Activated naive CD8-positive, alpha-beta T cell treated with anti-CD3 and anti-CD28 coated beads, Interleukin-2, amount 10 ng/mL, durations not matched to agents 7 days and 5 days (primary cell): ENCODE results near the gene KIAA0930. TPM values are rescaled to one million over a fixed set of nuclear protein-coding genes. Genes with fewer than 3 reads are reported as not detected.

Source experiments
- ATAC-seq: fragments of 150-1000 bp; cut with Tn5 transposase; one replicate; pipeline ENCODE4 v1.10.0; 2021; ENCODE audit warnings: low read depth, moderate library complexity
- POLR2A ChIA-PET: fragments of 350-600 bp; sonication (Branson Sonifier 250); formaldehyde crosslinking; loops from one replicate; lab custom pipeline; 2021; ENCODE audit warnings: antibody characterized with exemption; lab: Charles Lee
- DNase-seq: peaks from one replicate; pipeline ENCODE4 v3.0.0; 2021
- H3K27ac Mint-ChIP-seq: one replicate; pipeline ENCODE4 v1.8.0; 2022; ENCODE audit warnings: mild to moderate bottlenecking, mixed read lengths
- H3K27me3 Mint-ChIP-seq: one replicate; pipeline ENCODE4 v1.8.0; 2022; ENCODE audit warnings: mild to moderate bottlenecking, moderate library complexity, mixed read lengths
- H3K36me3 Mint-ChIP-seq: one replicate; pipeline ENCODE4 v1.8.0; 2021; ENCODE audit warnings: mild to moderate bottlenecking, mixed read lengths
- H3K4me1 Mint-ChIP-seq: one replicate; pipeline ENCODE4 v1.8.0; 2021; ENCODE audit warnings: mixed read lengths
- H3K4me3 Mint-ChIP-seq: one replicate; pipeline ENCODE4 v1.8.0; 2022; ENCODE audit warnings: mild to moderate bottlenecking, moderate library complexity, mixed read lengths
- H3K9me3 Mint-ChIP-seq: one replicate; pipeline ENCODE4 v1.8.0; 2021; ENCODE audit warnings: mixed read lengths
- total RNA-seq, 2 experiments: library from RNA; stranded (reverse); gene quantifications; one replicate each; pipeline ENCODE4 v1.2.3, GENCODE V29; 2021

The KIAA0930 gene
- total RNA-seq, 2 experiments from 2014 or later: 38.0 to 41.9 TPM

GRCh38 chr22:45226503-45227186 is 14.0 kb downstream of the KIAA0930 start:
- no peak for ATAC-seq
- POLR2A ChIA-PET: no interaction called here
- Mint-ChIP-seq H3K27me3 (no peaks in the 10 kb centered on the region), H3K27ac (no peak overlapping the region), H3K4me1 (peaks cover 13% of the 10 kb centered on the region), H3K36me3 (no peaks in the 10 kb centered on the region), H3K9me3 (no peaks in the 10 kb centered on the region), H3K4me3 (no peak overlapping the region)
- DNase-seq: no peak

DNA sequence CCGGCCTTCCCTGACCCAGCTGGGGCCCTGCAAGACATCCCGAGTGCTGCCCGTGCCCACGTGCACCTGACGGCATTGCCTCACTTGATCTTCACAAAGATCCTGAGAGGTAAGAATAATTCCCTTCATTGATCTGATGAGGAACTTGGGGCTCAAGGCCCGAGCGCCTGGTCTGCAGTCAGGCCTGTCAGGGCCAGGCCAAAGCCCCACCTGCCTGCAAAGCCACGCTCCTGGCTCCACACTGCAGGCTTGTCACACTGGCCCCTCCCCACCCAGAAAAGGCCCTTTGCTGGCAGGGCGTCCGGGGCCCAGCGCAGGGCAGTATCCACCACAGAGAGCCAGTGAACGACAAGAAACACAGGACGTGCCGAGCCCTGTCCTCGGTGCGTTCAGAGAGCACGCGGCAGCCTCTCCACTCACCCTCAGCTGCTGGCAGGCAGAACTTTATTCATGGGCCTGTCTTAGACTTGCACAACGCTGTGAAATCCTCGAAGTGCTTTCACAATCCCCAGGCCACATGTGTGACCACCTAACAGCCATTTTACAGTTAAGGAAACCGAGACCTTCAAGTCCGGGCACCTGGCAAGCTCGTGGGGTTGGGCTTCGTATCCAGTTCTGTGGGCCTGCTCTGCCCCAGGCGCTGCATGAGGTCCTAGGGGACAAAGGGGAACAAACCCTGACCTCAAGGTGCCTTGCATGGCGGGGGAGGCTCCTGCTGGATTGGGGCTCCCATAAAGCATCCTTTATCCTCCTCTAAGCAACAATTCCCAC is 14.8 kb downstream of the KIAA0930 start:
- Mint-ChIP-seq H3K27me3 (no peaks in the 10 kb centered on the region), H3K27ac (no peak overlapping the region), H3K9me3 (no peaks in the 10 kb centered on the region), H3K4me3 (no peak overlapping the region), H3K36me3 (no peaks in the 10 kb centered on the region), H3K4me1 (peaks cover 14% of the 10 kb centered on the region)
- POLR2A ChIA-PET: no interaction called here
- no peak for ATAC-seq
- no peak for DNase-seq

- ATAC-seq: no peak
- Mint-ChIP-seq H3K27ac (no peak overlapping the region), H3K27me3 (no peaks in the 10 kb centered on the region)
Measured at GRCh38 chr22:45224988-45225731, 15.5 kb downstream of the KIAA0930 start.

DNA sequence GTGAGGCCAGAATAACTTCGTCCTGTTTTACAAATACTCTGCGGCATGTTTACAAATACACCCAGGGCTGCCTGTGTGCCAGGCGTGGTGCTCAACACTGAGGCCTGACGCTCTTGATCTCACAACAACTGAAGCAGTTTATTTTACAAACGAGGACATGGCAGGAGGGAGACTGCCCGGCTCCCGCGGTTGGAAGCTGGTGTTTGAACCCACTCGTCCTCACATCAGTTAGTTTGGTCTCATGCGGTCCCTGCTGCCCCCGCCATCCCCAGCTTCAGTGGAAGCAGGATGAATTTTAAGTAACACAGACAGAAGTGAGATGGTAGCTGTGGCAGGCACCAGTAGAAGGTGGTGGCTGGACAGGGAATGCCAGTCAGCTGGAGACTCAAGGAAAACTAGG is 16.4 kb downstream of the KIAA0930 start:
- Mint-ChIP-seq H3K4me3 (no peak overlapping the region), H3K27me3 (no peaks in the 10 kb centered on the region), H3K36me3 (no peaks in the 10 kb centered on the region), H3K9me3 (no peaks in the 10 kb centered on the region), H3K4me1 (peaks cover 16% of the 10 kb centered on the region), H3K27ac (no peak overlapping the region)
- ATAC-seq: no peak
- POLR2A ChIA-PET: no interaction called here
- no peak for DNase-seq

More at GRCh38 chr22:45224988-45225731, 15.5 kb downstream of the KIAA0930 start:
- POLR2A ChIA-PET: no interaction called here
- Mint-ChIP-seq H3K36me3 (no peaks in the 10 kb centered on the region), H3K9me3 (no peaks in the 10 kb centered on the region), H3K4me3 (no peak overlapping the region), H3K4me1 (peaks cover 16% of the 10 kb centered on the region)
- no peak for DNase-seq

- POLR2A ChIA-PET: interaction anchor here (0.6 kb wide), 1 partner anchor 97 kb away, joined by 4 read pairs; no protein-coding TSS in a partner anchor
- Mint-ChIP-seq H3K27me3 (no peaks in the 10 kb centered on the region), H3K27ac (no peak overlapping the region), H3K9me3 (no peaks in the 10 kb centered on the region), H3K4me3 (no peak overlapping the region), H3K36me3 (no peaks in the 10 kb centered on the region), H3K4me1 (peaks cover 19% of the 10 kb centered on the region)
- no peak for DNase-seq
- ATAC-seq: no peak
Measured at GRCh38 chr22:45223304-45224117, 17.2 kb downstream of the KIAA0930 start.

- no peak overlapping the region for H3K27ac Mint-ChIP-seq
- H3K4me3 Mint-ChIP-seq: no peak overlapping the region
Measured at GRCh38 chr22:45221201-45221600, 19.5 kb downstream of the KIAA0930 start.

GRCh38 chr22:45218976-45219375 is 21.7 kb downstream of the KIAA0930 start:
- ATAC-seq (no peak), DNase-seq (no peak)
- POLR2A ChIA-PET: no interaction called here
- Mint-ChIP-seq H3K4me1 (peaks cover 9% of the 10 kb centered on the region), H3K36me3 (no peaks in the 10 kb centered on the region), H3K27ac (no peak overlapping the region), H3K9me3 (no peaks in the 10 kb centered on the region), H3K4me3 (no peak overlapping the region), H3K27me3 (no peaks in the 10 kb centered on the region)

More at GRCh38 chr22:45221201-45221600, 19.5 kb downstream of the KIAA0930 start:
- DNase-seq (no peak), ATAC-seq (no peak)
- POLR2A ChIA-PET: no interaction called here
- H3K9me3 Mint-ChIP-seq: no peaks in the 10 kb centered on the region
- no peaks in the 10 kb centered on the region for H3K27me3 Mint-ChIP-seq
- no peaks in the 10 kb centered on the region for H3K36me3 Mint-ChIP-seq
- H3K4me1 Mint-ChIP-seq: peaks cover 9% of the 10 kb centered on the region

DNA sequence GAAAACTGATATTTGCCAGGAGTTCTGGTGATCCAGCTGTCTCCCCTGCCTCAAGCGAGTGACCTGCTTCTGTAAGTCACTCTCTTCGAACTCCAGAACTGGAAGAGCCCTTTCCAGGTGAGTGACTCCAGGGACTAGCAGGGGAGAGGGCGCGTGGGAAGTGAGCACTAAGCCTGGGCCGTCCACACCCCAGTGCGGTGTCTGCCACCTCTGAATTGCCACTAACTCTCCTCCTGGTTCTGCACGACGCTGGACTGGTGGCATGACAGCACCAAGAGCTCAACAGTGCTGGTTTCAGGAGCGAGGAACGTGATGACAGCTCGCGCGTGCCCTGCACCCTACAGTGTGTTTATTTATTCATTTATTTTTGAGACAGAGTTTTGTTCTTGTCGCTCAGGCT is 22.9 kb downstream of the KIAA0930 start:
- Mint-ChIP-seq H3K4me1 (peaks cover 9% of the 10 kb centered on the region), H3K27ac (no peak overlapping the region), H3K4me3 (no peak overlapping the region), H3K36me3 (no peaks in the 10 kb centered on the region), H3K27me3 (no peaks in the 10 kb centered on the region), H3K9me3 (no peaks in the 10 kb centered on the region)
- ATAC-seq (no peak), DNase-seq (no peak)
- POLR2A ChIA-PET: no interaction called here

GRCh38 chr22:45217345-45217744 is 23.3 kb downstream of the KIAA0930 start:
- POLR2A ChIA-PET: no interaction called here
- no peaks in the 10 kb centered on the region for H3K9me3 Mint-ChIP-seq
- peaks cover 6% of the 10 kb centered on the region for H3K4me1 Mint-ChIP-seq
- no peak overlapping the region for H3K27ac Mint-ChIP-seq
- DNase-seq (no peak), ATAC-seq (no peak)
- H3K4me3 Mint-ChIP-seq: no peak overlapping the region
- H3K36me3 Mint-ChIP-seq: no peaks in the 10 kb centered on the region
- no peaks in the 10 kb centered on the region for H3K27me3 Mint-ChIP-seq

DNA sequence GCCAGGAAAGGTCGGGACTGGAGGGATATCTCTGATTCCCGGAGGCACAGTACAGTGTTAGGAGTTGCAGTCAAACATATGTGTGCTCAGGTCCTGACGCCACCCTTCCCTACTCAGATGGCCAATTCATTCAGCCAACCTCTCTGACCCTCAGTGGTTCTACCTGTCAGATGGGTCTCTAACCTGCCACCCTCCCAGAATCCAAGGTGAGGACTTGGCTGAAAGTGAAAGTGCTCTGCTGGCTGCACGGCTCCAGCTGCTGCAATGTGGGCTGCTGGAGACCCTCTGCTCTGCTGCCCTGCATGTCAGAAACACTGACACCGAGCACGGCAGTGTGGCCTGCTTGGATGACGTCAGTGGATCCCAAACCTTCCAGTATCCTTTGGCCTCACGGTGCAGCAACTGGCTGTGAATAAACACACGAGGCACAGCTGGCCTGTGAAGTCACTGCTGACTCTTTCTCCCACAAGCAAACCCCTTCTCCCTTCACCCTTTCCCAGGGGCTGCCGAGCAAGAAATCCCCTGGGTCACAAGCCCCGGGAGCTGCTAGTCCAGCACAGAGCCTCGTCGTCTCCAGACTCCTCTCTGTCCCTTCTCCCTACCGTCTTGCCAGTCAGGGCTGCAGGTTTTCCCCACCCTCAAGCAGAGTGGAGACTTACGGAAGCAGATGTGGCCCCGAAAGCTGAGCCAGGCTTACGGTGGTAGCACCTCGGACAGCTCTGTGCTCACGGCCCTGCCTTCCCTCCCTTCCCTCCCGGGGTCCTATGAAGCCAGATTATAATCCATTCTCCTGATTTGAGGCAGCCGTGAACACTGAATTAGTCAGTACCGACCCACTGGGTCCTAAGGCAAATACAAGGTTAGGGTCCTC is 24.3 kb downstream of the KIAA0930 start:
- DNase-seq: no peak
- Mint-ChIP-seq H3K4me3 (no peak overlapping the region), H3K9me3 (no peaks in the 10 kb centered on the region), H3K36me3 (no peaks in the 10 kb centered on the region), H3K27ac (no peak overlapping the region), H3K4me1 (peaks cover 6% of the 10 kb centered on the region), H3K27me3 (no peaks in the 10 kb centered on the region)
- ATAC-seq: no peak
- POLR2A ChIA-PET: no interaction called here

DNA sequence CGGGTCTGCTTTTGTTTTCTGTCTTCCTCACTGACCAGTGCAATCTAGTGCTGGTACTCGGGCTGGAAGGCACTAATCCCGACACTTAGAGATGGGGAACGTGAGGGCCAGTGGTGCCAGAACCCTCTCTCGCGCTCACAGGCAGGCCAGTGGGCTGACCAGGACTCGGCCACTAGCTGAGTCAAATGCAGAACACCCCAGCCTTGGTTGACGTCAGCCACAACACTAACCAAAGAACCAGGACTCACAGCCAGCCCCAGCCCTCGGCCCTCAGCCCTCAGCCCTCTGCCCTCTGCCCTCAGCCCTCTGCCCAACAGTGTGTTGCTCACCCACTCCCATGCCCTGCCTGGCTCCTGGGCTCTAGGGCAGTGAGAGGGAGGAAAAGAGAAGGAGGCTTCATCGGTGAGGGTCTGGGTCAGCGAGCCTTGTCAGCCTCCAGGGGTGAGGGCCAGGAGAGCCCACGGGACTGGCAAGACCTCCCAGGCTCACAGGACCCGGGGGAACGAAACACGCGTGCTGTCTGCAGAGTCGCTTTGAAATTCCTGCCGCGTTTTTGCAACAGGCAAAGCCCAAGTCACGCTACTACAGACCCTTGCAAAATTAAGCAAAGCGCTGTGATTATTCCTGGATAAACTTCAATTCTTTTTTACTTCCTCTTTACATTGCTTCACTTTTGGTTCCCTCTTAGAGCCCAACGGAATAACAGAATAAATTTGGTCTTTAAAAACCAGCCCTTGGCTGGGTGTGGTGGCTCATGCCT is 27.5 kb downstream of the KIAA0930 start:
- DNase-seq (no peak), ATAC-seq (no peak)
- POLR2A ChIA-PET: no interaction called here
- Mint-ChIP-seq H3K27ac (no peak overlapping the region), H3K4me3 (no peak overlapping the region), H3K4me1 (peaks cover 1% of the 10 kb centered on the region), H3K9me3 (no peaks in the 10 kb centered on the region), H3K36me3 (no peaks in the 10 kb centered on the region), H3K27me3 (no peaks in the 10 kb centered on the region)

DNA sequence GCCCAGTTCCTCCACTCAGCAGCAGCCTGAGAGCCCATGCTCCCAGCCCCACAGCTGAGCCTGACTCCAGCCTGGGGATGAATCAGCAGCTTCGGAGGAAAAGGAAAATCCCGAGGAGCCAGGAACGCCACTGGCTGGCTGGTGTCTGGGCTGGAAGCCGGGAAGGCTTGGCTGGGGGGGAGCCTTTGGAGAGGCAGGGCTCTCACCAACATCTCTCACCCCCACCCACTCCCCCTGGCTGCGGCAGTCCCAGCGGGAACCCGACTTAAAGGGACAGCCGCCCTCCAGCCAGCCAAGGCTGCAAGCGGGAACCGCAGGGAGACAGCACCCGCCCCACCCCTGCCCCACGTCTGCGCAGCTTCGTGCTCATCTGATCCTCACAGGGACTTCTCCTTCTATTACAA is 28.4 kb downstream of the KIAA0930 start:
- ATAC-seq: no peak
- H3K27me3 Mint-ChIP-seq: no peaks in the 10 kb centered on the region
- no peak for DNase-seq
- POLR2A ChIA-PET: no interaction called here
- no peak overlapping the region for H3K4me3 Mint-ChIP-seq
- no peaks in the 10 kb centered on the region for H3K9me3 Mint-ChIP-seq
- no peaks in the 10 kb centered on the region for H3K36me3 Mint-ChIP-seq
- no peak overlapping the region for H3K27ac Mint-ChIP-seq
- H3K4me1 Mint-ChIP-seq: peaks cover 1% of the 10 kb centered on the region
